ENCODE results near the gene RAD50. TPM values are rescaled to one million over a fixed set of nuclear protein-coding genes. Genes with fewer than 3 reads are reported as not detected.
"Not testable (repeated sequence)": the region's sequence is repeated elsewhere in the genome, so short reads cannot be mapped to it uniquely, and the experiment has no call there.

The RAD50 gene
- total RNA-seq, 2 donors from 2014 or later = 29.5 to 37.0 TPM

- Histone ChIP-seq H3K9me3 (no peaks in the 10 kb centered on the region), H3K4me3 (no peak overlapping the region)
- no peak for DNase-seq
Observed at GRCh38 chr5:132547269-132547668, 9.5 kb upstream of the RAD50 start.

GRCh38 chr5:132548834-132549233 is 7.9 kb upstream of the RAD50 start:
- H3K4me1 ChIP-seq; H3K9me3 ChIP-seq; H3K4me3 ChIP-seq; H3K27me3 ChIP-seq; H3K36me3 ChIP-seq; DNase-seq; H3K9ac ChIP-seq (ENCODE audit: low read depth in 2 of 2, low read length in 2 of 2); intact Hi-C loops (cut with DNase I); H3K27ac ChIP-seq: not testable (repeated sequence)

More at GRCh38 chr5:132547269-132547668, 9.5 kb upstream of the RAD50 start:
- Histone ChIP-seq H3K27ac (no peak overlapping the region), H3K9ac (ENCODE audit: low read depth in 2 of 2, low read length in 2 of 2) (no peak overlapping the region), H3K27me3 (no peaks in the 10 kb centered on the region), H3K36me3 (no peaks in the 10 kb centered on the region), H3K4me1 (no peaks in the 10 kb centered on the region)
- intact Hi-C loops (cut with DNase I) = no loop called here
- TF ChIP-seq CTCF (IDR thresholded peaks at IDR 0.05) = no peak

- Histone ChIP-seq H3K9me3 (no peaks in the 10 kb centered on the region), H3K36me3 (no peaks in the 10 kb centered on the region), H3K9ac (ENCODE audit: low read depth in 2 of 2, low read length in 2 of 2) (no peak overlapping the region), H3K4me1 (no peaks in the 10 kb centered on the region), H3K27ac (no peak overlapping the region), H3K4me3 (no peak overlapping the region), H3K27me3 (no peaks in the 10 kb centered on the region)
- intact Hi-C loops (cut with DNase I) = no loop called here
- DNase-seq = no peak
- TF ChIP-seq CTCF (IDR thresholded peaks at IDR 0.05) = no peak
Observed at GRCh38 chr5:132549576-132549975, 7.2 kb upstream of the RAD50 start.

- H3K4me3 ChIP-seq = peak overlapping the region; percentile 69
- intact Hi-C loops (cut with DNase I) = no loop called here
- no peaks in the 10 kb centered on the region for H3K36me3 ChIP-seq
- H3K4me1 ChIP-seq = no peaks in the 10 kb centered on the region
- H3K27ac ChIP-seq = peak overlapping the region; percentile 78
- H3K9ac ChIP-seq (ENCODE audit: low read depth in 2 of 2, low read length in 2 of 2) = peak overlapping the region; percentile 74 to 80
- no peaks in the 10 kb centered on the region for H3K27me3 ChIP-seq
- DNase-seq = no peak
- no peak for TF ChIP-seq CTCF (IDR thresholded peaks at IDR 0.05)
- H3K9me3 ChIP-seq = no peaks in the 10 kb centered on the region
Observed at GRCh38 chr5:132556153-132556762, 519 bp upstream of the RAD50 start.

GRCh38 chr5:132557478-132558172 is 848 bp downstream of the RAD50 start:
- Histone ChIP-seq H3K9ac (ENCODE audit: low read depth in 2 of 2, low read length in 2 of 2) (peak overlapping the region; percentile 74 to 80), H3K36me3 (no peaks in the 10 kb centered on the region), H3K4me3 (peak overlapping the region; percentile 69), H3K4me1 (no peaks in the 10 kb centered on the region), H3K27me3 (no peaks in the 10 kb centered on the region), H3K27ac (peak overlapping the region; percentile 78), H3K9me3 (no peaks in the 10 kb centered on the region)
- peak; percentile 83 for DNase-seq
- intact Hi-C loops (cut with DNase I) = no loop called here
- no peak for TF ChIP-seq CTCF (IDR thresholded peaks at IDR 0.05)
